GM21390 (cell line): Measurements from ENCODE around the gene SLC12A4.
"Not testable (repeated sequence)": the region's sequence is repeated elsewhere in the genome, so short reads cannot be mapped to it uniquely, and the experiment has no call there.

Experiments
- ATAC-seq: cut with Tn5 transposase; IDR thresholded peaks from one replicate; pipeline ENCODE4 v1.9.1; 2021; ENCODE audit not compliant: unreplicated experiment

Gene SLC12A4

GRCh38 chr16:67968400-67969253 is at the start of gene SLC12A4:
SLC12A4 (minus strand) TSS chr16:67968637; CDS start chr16:67968553, 84 bp downstream.
- ATAC-seq, result peak; percentile 72

- no peak for ATAC-seq
Observed at GRCh38 chr16:68015681-68016080, 47.2 kb upstream of the SLC12A4 start, which contains the start of gene DPEP2NB. DPEP2NB (minus strand) TSS chr16:68015911; CDS start chr16:68015770, 141 bp downstream.

- ATAC-seq, result no peak
Observed at GRCh38 chr16:68013440-68013839, 45.0 kb upstream of the SLC12A4 start.

- not testable (repeated sequence) for ATAC-seq
Observed at GRCh38 chr16:68009872-68010271, 41.4 kb upstream of the SLC12A4 start.

GRCh38 chr16:68009157-68009735 is 40.8 kb upstream of the SLC12A4 start:
- no peak for ATAC-seq

- no peak for ATAC-seq
Observed at GRCh38 chr16:68005786-68006286, 37.4 kb upstream of the SLC12A4 start.

- no peak for ATAC-seq
Observed at GRCh38 chr16:68005211-68005610, 36.8 kb upstream of the SLC12A4 start.

- ATAC-seq, result no peak
Observed at GRCh38 chr16:68003031-68003430, 34.6 kb upstream of the SLC12A4 start.

- ATAC-seq, result no peak
Observed at GRCh38 chr16:68000450-68000849, 32.0 kb upstream of the SLC12A4 start.

GRCh38 chr16:67999985-68000384 is 31.5 kb upstream of the SLC12A4 start:
- no peak for ATAC-seq

GRCh38 chr16:67998779-67999688 is 30.6 kb upstream of the SLC12A4 start, which contains the start of gene DPEP2:
DPEP2 (minus strand) TSS chr16:67999484; CDS start chr16:67993212, 6,272 bp downstream.
- not testable (repeated sequence) for ATAC-seq

- ATAC-seq, result not testable (repeated sequence)
Observed at GRCh38 chr16:67998231-67998778, 29.9 kb upstream of the SLC12A4 start.

GRCh38 chr16:67996666-67997065 is 28.2 kb upstream of the SLC12A4 start:
- no peak for ATAC-seq

- ATAC-seq, result no peak
Observed at GRCh38 chr16:67995423-67995822, 27.0 kb upstream of the SLC12A4 start.

GRCh38 chr16:67994040-67994408 is 25.6 kb upstream of the SLC12A4 start:
- ATAC-seq, result not testable (repeated sequence)

GRCh38 chr16:67993207-67994039 is 25.0 kb upstream of the SLC12A4 start:
- ATAC-seq, result peak; percentile 67

GRCh38 chr16:67992661-67993206 is 24.3 kb upstream of the SLC12A4 start:
- ATAC-seq, result no peak

- no peak for ATAC-seq
Observed at GRCh38 chr16:67990018-67990386, 21.6 kb upstream of the SLC12A4 start.

- no peak for ATAC-seq
Observed at GRCh38 chr16:67989322-67990017, 21.0 kb upstream of the SLC12A4 start.
